NCI-H2107 treated with DMSO at 0.1 percent for 48 hours (cell line): Measurements from ENCODE around the gene ANAPC16.
"Not testable (repeated sequence)": the region's sequence is repeated elsewhere in the genome, so short reads cannot be mapped to it uniquely, and the experiment has no call there.

Experiments used
- DNase-seq: peaks from one replicate; lab custom pipeline; 2025; ENCODE audit not compliant: unreplicated experiment; lab: John Stamatoyannopoulos, UW

The ANAPC16 gene

DNA sequence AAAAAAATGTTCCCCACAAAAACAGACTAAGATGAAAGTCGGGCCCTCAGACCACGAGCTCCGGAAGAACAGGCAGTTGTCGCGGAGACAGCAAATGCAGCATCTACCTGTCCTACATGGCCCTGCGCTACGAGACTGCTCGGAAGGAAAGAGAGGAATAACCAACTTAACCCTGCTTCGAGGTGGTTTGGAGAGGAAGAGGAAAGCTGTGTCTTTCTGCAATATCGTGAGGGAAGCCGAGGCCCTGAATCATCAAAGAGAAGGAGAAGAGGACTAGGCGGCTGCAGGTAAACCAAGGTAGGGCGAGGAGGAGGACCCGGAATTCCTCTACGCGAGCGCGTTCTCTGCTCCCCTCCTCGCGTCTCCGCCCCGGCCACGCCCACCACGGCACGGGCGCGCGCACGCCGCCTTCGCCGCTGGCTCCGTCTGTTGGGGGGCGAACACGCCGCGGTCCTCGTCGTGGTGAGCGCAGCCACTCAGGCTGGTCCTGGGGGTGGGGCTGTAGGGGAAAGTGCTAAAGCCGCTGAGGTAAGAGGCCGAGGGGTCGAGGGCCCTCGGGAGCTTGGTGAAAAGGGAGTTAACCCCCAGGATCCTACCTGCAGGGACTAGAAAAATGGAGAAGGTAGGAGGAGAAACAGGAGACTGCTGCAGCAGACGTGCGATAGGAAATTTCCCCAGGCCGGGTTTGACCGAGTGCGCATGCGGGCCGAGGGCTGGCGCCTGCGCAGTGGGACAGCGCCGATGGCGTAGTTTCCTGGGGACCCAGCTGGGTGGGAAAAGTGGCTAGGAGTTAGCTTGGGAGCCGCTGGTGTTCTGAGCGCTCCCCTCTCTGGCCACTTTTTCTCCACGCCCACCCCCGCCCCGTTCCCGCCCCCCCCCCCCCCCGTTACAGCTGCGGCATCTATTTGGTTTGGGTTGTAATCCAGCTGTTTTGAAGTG is at the start of gene ANAPC16, which contains the start of gene ASCC1:
ANAPC16 (plus strand) TSS at position 402 of the 939 bp plus-strand sequence. CDS start 7,903 bp downstream, outside the sequence.
ASCC1 (minus strand) TSS at position 666 of the 939 bp plus-strand sequence. CDS start 2,978 bp downstream, outside the sequence.
- DNase-seq, result peak; percentile 55

DNA sequence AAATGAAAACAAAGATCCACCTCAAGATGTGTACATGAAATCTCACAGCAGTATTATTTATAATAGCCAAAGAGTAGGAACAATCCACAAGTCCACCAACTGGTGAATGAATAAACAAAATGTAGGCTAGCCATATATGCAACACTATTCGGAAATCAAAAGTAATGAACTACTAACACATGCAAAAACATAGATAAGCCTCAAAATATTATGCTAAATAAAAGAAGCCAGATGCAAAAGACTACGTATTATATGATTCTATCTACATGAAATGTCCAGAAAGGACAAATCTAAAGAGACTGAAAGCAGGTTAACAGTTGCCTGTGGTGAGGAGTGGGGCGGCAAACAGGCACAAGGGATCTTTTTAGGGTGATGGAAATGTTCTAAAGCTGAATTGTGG is 48.7 kb upstream of the ANAPC16 start:
- DNase-seq, result no peak

DNA sequence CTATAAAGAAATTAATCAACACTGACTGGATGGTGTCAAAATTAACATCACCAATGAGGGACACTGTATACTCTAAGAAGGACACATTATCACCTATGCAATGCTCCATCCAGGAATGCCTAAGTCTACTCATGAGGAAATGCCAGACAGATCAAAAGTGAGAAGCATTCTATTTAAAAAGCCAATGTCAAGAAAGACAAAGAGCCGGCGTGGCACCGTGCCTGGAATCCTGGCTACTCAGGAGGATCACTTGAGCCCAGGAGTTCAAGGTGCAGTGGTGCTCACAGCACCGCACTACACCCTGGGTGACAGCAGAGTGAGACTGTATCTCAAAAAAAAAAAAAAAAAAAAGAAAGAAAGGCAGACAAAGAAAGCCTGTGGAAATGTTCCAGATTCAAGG is 45.5 kb upstream of the ANAPC16 start:
- no peak for DNase-seq

DNA sequence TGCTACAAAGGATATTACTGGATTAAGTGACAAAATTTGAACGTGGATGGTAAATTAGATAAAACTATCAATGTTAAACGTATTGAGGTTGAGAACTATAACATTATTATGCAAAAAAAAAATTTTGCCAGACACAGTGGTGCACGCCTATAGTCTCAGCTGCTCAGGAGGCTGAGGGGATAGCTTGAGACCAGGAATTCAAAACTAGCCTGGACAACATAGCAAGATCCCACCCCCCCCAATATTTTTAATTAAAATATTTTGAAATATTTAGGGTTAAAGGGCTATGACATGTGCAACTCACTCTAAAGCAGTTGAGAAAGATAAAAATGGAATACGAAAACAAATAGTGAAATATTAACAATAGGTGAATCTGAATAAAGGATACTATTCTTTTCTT is 45.1 kb upstream of the ANAPC16 start:
- no peak for DNase-seq

DNA sequence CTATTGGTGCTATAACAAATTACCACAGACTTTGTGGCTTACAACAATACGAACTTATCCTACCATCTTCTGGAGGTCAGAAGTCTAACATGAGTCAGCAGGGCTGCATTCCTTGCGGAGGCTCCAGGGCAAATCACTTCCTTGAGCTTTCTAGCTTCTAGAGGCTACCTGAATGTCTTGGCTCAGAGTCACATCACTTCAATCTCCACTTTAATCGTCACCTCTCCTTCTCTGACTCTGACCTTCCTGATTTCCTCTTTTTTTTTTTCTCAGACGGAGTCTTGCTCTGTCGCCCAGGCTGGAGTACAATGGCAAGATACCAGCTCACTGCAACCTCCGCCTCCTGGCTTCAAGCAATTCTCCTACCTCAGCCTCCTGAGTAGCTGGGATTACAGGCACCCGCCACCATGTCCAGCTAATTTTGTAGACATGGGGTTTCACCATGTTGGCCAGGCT is 44.6 kb upstream of the ANAPC16 start:
- no peak for DNase-seq

DNA sequence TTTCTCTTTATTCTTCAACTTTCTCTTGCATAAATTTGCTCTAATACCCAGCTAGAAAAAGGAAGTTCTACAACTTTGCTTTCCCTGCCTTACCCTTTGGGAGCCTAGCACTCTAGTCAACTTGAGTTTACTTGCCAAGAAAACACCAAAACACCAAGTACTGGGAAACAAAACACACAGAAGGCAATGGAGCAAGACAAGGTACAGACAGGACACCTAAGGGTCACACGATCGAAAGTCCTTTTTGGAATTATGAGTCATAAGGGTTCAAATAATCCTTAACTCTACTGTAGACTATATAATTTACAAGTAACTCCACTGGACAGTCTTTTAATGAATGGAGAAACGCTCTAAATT is 42.6 kb upstream of the ANAPC16 start:
- DNase-seq, result peak; percentile 1

DNA sequence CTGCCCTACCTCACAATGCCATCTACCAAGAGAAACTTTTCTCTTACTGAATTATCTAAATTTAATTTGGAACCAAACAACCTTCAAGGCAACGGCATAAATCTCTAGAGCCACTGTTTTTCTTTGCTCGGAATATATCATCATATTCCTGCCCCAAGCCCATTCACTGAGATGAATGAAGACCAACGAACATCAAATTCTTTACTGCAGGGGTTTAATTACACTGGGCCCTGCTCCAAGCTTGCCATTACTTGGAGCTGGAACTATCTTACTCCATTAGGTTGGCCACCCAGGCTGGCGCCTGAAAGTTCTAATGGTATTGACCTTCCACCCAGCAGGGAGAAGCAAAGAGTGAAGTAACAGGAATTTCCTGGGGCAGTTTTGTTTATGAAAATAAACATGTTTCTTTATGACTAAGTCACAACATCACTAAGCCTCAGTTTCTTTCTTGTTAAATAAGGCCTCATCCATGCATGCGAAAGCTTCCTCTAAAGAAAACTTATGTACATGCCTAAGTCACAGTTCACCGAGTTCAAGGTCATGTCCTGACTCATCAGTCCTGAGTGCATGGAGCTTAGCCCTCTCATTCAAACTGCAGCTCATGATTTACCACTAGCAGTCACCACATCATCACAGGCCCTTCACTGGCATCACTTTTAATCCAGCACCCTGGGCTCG is 42.1 kb upstream of the ANAPC16 start:
- peak; percentile 5 for DNase-seq

DNA sequence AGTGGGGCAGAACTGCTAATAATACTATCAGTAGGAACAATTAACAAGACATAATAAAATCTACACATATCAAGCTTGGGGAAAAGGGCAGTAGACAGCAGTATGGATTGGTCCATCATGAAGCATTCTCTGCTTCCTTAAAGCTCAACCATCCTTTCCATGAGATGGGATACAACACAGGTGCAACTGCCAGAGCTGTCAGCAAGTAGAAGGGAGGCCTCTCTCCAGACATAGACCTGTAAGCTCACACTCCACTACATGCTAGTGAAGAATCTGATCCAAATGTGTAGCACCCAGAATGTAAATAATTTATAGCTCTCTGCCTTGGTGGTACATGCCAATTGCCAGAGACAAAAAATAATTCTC is 41.5 kb upstream of the ANAPC16 start:
- DNase-seq, result no peak

DNA sequence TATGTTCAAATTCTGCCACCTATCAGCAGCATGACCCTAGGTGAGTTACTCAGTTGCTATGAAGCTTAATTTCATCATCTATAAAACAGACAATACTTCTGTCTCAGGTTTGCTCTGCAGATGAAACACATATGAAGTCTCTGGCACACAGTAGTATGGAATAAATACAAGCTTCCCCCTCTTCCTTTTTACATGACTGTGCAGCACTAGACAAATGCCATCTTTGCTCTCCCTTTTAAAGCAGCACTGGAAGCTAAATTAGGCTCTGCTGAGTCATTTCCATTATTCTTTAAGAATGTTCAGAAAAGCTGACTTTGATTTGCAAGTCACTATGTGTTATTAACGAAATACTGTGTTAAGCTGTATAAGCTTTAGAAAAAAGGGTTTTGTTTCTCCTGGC is 40.7 kb upstream of the ANAPC16 start:
- DNase-seq, result no peak

DNA sequence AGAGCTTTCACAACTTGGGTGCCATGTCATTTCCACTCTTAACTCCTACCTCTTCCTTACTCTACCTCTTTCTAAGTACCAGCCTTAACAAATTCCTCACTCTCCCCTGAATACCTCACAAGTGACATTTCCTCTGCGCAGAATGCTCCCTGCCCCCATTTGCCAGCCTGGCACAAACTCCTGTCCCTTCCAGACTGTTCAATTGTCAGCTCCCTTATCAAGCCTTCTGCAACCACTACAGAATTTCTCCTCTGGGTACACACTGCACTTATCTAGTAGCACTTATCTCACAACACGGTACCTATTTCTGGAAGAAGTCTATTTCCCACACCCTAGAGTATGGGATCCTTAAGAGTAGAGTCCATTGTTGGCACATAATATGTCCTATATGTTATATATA is 39.1 kb upstream of the ANAPC16 start:
- DNase-seq, result no peak

DNA sequence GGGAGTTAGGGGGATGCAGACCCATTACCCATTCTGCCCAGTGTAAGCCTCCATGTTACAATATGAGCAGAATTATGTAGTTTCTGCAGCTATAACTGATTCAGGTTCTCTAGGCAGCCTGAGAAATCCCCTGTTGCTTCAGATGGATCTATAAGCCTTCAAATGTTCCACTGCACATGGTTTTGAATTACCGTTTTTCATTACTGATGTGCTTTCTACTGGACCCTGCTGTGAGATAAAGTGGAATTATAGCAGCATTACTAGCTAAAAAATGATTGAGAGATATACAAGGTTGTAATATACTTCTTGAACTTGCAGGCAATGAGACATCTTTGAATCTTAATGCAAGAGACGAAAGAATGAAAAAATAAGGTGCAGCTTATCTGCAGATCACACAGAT is 38.4 kb upstream of the ANAPC16 start:
- DNase-seq, result no peak

DNA sequence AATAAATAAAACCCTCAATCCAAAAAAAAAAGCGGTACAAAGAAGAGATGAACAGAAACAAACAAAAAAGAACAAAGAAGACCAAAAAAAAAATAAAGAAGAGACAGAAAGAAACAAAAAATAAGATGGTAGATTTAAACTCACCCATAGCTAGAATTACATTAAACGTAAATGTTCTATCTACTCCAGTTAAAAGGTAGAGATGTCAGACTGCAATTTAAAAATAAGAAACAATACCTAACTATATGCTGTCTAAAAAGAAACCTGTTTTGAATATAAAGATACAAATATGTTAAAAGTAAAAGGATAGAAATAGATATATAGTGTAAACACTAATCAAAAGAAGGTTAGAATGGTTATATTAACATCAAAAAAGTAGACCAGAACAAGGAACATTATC is 31.7 kb upstream of the ANAPC16 start:
- no peak for DNase-seq

DNA sequence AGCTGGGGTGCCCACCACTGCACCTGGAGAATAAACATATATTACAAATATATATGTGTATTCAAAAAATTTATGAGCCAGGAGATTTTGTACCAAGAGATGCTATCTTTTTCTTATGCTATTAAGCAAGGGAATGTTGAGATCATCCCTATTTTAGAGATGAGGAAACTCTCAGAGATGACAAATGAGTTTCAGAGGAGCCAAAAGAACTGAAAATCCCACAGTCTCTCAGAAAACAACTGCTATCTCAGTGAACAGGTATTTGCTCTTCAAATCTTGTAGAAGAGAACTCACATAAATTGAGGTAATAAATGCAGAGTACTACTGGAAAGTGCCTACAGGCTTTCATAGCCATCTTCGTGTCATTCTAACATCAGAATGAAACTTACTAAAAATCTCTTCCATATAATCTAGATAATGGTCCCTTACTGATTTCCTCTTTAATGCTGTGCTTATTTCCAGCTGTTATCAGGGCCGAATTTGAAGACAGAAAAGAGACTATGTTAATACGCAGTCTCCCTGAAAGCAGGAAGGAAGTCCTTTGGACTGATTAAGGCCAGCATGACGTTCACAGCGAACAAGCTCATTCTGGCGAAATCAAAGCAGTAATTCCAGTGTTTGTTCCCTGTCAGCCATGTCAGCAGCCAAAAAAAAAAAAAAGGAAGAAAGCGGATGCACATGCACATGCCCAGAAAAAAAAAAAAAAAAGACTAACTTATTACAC is 29.4 kb upstream of the ANAPC16 start:
- no peak for DNase-seq

DNA sequence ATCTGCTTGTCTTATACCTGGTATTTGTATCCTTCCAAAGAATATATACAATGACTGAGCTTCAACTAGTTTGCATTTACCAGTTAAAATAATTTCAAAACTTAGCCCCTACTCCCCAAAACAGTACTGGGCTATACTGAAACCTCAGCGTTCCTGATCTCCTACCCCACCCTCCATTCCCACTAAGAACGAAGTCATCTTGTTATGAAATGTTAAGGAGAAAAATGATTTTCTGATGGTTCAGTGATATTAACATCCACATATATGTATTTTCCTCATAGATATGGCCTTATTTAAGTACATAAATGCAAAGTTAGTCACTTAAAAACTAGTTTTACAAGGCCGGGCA is 28.9 kb upstream of the ANAPC16 start:
- no peak for DNase-seq

DNA sequence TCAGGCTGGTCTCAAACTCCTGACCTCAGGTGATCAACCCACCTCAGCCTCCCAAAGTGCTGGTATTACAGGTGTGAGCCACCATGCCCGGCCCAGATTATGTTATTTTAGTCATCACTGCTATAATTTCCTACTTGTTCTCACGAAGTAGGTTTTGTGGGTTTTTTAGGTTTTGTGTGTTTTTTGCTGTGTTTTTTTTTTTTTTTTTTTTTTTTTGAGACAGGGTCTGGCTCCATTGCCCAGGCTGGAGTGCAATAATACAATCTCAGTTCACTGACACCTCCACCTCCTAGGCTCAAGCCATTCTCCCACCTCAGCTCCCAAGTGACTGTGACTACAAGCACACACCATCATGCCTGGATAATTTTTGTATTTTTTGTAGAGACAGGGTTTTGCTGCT is 20.9 kb upstream of the ANAPC16 start:
- DNase-seq, result no peak

DNA sequence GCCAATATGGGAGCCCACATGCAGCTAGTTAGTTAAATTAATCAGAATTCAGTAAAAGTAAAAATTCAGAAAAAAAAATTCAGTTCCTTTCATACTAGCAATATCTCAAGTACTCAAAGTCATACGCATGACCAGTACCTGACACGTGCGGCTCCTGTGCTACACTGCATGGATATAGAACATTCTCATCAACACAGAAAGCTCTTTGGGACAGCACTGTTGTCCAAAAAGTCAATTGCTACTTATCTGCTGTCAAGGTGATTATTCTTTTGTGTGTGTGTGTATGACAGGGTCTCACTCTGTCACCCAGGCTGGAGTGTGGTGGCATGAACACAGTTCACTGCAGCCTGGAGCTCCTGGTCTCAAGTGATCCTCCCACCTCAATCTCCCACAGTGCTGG is 14.9 kb upstream of the ANAPC16 start:
- no peak for DNase-seq

DNA sequence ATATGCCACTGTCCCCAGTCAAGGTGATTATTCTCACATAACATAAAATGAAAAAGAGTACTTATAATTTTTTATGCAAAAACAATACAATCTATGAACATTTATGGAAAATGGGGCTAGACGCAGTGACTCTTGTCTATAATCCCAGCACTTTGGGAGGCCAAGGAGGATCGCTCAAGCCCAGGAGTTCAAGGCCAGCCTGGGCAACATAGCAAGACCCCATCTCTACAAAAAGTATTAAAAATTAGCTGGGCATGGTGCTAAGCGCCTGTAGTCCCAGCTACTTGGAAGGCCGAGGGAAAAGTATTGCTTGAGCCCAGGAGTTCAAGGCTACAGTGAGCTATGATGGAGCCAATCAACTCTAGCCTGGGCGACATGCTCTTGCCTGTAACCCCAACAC is 14.5 kb upstream of the ANAPC16 start:
- DNase-seq, result no peak

DNA sequence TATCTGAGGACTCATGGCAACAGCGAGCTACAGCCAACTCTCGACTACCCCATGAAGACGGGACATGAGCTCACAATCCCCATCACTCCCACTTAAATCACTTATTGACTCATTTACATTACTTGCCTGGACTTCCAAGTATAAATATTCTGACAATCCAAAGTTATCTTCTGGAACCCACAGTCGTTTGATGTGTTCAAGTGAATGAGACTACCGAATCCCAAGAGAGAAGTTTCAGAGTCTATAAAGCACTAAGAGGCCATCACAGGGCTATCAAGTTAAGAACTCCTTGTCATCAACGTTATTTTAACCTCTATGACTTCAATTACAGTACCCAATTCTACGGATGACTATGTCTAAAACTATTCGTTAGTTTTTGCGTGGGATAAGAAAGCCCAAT is 11.5 kb upstream of the ANAPC16 start:
- DNase-seq, result no peak

DNA sequence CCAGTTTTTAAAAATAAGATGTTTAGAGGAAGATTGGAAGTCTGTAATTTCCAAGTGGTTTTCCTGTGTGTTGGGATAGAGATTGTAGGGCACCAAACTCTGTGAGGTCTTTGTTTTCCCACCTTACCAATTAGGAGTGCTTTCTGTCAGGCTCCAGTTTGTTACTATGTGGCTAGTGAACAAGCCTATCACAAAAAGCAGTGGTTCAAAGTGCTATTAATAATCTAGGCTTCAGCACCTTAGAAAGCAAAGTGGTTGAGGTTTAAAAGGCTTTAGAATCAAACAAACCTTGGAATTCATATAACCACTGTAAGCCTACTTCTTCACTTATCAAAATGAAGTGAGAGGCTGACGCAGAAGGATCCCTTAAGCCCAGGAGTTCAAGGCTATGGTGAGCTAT is 11.1 kb upstream of the ANAPC16 start:
- no peak for DNase-seq

DNA sequence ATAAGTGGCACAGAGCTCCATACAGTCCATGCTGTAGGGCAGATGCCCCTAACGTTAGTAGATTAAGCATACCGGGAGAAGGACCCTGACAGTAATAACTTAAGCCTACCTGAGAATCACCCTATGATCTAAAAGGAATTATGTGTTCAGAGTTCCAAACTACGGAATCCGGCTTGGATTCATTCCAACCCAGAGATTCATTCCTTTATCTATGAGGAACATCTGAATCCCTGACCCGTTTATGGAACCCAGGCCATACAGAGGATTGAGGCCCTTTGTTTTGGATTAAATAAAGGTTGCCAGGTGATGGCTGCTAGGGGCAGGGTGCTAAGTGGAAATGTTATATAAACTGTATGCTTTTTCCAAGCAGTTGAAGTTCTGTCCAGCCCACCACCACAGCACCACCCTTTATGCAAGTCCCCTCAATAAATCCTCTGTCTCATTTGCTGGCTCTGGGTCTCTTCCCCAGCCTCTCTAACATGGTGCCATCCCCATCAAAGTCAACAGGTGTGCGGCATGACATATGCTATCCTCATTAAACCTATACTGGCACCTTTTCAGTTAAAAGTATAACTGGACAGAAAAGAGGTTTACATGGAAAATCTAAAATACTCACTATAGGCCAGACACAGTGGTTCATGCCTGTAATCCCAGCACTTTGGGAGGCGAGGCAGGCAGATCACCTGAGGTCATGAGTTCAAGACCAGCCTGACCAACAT is 9.1 kb upstream of the ANAPC16 start:
- no peak for DNase-seq

DNA sequence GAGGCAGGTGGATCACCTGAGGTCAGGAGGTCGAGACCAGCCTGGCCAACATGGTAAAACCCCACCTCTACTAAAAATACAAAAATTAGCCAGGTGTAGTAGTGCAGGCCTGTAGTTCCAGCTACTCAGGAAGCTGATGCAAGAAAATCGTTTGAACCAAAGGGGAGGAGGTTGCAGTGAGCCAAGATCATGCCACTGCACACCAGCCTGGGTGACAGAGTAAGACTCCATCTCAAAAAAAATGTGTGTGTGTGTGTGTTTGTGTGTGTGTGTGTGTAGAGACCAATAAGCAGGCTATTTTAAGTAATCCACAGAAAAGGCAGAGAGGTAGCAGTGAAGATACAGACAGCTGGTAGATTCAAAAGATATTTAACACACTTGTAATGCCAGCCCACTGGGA is 7.3 kb upstream of the ANAPC16 start:
- not testable (repeated sequence) for DNase-seq
